Stimulated activated CD8-positive, alpha-beta memory T cell treated with anti-CD3 and anti-CD28 coated beads, Interleukin-2, amount 100 ng/mL, for 48 hours (primary cell): ENCODE measurements around the gene BSND.

Experiments used
- DNase-seq, 2 donors: peaks; one replicate each; pipeline ENCODE4 v3.0.0-alpha.2; 2020; ENCODE audit warnings: low read depth in 2 of 2

The BSND gene

DNA sequence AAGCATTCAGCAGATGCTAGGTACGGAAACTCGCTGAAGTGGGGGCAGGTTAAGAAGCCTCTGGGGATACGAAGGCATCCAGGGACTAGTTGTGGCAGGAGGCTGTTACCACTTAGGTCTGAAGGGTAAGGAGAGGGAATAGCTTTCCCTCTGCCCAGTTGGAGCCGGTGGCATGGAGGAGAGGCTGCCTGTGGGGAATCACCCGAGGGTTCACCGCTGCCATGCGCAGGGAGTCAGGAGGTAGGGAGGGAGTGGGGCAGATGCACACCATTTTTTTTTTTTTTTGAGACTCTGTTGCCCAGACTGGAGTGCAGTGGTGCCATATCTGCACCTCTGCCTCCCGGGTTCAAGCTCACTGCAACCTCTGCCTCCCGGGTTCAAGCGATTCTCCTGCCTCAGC is 46.7 kb downstream of the BSND start:
- no peak for DNase-seq

DNA sequence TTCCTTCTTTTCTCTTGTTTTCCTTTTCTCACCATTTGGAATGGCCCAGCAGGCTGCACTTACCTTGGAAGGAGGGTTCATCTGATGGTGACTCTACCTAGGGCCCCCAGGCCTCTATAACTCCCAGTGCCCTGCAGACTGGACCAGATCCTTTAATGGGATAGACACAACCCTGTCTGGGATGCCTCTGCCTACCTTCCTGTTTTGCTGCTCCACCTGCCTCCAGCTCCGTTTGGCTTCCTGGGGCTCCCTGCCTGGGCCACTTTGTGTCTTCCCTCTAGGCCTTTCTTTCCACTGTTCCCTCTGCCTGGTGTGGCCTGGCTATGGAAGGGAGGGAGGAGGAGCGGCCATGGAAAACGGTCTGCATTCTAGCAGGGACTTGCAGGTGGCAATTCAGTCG is 48.1 kb downstream of the BSND start:
- no peak for DNase-seq

GRCh38 chr1:55047611-55048010 is 48.9 kb downstream of the BSND start:
- no peak for DNase-seq

- DNase-seq, result no peak
Measured at GRCh38 chr1:55048453-55049270, 49.9 kb downstream of the BSND start.

GRCh38 chr1:55049271-55049913 is 50.7 kb downstream of the BSND start:
- DNase-seq, result no peak

- no peak for DNase-seq
Measured at GRCh38 chr1:55049914-55050278, 51.2 kb downstream of the BSND start.

- DNase-seq, result no peak
Measured at GRCh38 chr1:55050283-55050682, 51.5 kb downstream of the BSND start.

DNA sequence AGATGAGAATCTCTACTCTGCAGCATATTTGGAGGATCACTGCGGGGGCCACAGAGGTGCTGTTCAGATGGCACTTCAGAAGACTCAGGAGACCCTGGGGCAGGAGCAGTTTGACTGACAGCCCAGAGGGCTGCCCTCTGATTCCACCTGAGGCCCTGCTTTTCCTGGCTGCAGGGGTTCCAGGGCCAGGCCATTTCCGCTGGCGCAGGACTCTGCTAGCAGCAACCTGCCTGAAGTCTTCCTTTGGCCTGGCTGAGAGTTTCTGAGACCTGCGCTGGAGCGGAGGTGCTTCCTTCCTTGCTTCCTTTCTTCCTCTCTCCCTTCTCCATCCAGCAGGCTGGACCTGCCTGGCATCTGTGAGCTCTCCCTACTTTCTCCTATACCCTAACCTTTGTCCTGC is 52.4 kb downstream of the BSND start:
- DNase-seq, result no peak

GRCh38 chr1:55051621-55052020 is 52.9 kb downstream of the BSND start:
- no peak for DNase-seq

DNA sequence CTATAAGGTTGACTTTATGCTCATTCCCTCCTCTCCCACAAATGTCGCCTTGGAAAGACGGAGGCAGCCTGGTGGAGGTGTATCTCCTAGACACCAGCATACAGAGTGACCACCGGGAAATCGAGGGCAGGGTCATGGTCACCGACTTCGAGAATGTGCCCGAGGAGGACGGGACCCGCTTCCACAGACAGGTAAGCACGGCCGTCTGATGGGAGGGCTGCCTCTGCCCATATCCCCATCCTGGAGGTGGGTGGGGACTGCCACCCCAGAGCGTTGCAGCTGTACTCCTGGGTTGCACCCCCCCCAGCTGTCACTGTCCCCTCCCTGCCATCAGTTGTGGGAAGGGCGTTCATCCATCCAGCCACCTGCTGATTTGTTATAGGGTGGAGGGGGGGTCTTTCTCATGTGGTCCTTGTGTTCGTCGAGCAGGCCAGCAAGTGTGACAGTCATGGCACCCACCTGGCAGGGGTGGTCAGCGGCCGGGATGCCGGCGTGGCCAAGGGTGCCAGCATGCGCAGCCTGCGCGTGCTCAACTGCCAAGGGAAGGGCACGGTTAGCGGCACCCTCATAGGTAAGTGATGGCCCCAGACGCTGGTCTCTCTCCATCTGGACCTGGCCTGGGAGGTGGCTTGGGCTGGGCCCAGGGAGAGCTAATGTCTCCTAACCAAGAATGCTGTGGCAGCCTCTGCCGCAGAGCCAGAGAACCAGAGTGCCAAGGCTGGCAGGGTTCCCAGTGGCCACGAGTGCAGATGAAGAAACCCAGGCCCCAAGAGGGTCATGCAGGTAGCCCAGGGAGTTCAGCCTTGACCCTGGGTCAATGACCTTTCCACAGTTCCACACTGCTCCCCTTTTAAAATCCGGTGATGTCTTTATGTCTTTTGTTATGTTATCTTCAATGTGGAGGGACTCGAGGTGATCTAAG is 53.7 kb downstream of the BSND start:
- no peak for DNase-seq

GRCh38 chr1:55053265-55053954 is 54.7 kb downstream of the BSND start:
- no peak for DNase-seq

DNA sequence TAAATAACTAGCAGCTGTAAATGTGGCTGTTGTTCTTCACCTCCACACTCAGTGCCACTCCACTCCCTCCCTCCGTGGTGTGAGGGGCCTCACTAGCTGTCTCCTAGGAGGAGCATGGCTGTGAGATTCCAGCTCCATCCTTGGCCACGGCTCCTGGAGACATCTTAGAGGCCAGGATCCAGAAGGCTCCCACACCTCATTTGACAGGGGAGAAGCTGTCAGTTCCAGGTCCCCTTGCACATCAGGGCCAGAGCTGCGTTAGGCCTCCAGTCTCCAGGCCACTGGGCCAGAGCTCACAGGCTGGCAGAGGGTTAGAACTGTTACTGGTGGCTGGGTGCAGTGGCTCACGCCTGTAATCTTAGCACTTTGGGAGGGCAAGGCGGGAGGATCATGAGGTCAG is 55.7 kb downstream of the BSND start:
- DNase-seq, result no peak

DNA sequence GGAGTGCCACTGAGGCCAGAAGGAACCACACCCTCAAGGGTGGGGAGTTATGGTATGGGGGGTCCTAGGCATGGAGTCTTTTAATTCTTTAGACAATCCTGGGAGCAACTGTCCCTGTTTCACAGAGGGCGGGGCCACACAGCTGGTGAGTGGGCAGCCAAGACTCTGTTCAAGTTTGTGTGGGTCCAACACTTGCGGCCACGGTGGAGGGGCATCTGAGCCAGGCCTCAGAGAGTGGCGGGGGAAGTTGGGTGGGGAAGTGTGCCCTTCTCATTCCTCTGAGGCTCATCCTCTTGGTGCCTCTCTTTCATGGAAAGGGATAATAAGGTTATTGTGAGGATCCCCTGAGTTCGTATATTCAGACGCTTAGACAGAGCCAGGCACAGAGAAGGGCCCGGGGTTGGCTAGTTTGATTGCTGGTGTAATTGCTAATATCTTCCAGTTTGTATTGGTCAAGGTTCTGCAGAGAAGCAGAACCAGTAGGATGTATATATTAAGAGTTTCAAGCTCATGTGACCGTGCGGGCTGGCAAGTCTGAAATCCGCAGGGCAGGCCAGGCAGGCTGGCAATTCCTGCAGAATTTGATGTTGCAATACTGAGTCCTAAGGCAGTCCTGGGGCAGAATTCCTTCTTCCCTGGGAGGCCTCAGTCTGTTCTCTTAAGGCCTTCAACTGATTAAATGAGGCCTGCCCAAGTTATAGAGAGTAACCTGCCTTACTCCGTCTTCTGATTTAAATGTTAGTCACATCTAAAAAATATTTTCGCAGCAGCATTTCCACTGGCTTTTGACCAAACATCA is 56.5 kb downstream of the BSND start:
- no peak for DNase-seq

DNA sequence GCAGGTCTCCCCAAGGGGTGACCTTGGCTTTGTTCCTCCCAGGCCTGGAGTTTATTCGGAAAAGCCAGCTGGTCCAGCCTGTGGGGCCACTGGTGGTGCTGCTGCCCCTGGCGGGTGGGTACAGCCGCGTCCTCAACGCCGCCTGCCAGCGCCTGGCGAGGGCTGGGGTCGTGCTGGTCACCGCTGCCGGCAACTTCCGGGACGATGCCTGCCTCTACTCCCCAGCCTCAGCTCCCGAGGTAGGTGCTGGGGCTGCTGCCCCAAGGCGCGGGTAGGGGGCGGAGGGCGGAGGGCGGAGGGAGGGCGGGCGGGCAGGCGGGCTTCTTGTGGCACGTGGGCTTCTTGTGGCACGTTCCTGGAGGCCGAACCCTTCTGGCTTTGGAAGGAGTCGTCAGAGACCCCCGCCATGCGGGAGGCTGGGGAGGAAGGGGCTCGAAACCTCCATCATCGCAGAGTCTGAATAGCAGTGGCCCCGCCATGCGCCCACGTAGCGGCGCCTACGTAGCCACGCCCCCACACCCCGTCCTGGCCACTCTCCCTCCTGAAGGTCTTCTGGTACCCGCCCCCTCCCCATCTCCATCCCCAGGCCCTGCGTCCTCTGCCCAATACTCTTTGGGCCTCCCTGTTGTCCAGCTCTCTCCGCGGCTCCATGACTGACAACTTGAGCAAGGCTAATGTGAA is 57.4 kb downstream of the BSND start:
- DNase-seq, result no peak

DNA sequence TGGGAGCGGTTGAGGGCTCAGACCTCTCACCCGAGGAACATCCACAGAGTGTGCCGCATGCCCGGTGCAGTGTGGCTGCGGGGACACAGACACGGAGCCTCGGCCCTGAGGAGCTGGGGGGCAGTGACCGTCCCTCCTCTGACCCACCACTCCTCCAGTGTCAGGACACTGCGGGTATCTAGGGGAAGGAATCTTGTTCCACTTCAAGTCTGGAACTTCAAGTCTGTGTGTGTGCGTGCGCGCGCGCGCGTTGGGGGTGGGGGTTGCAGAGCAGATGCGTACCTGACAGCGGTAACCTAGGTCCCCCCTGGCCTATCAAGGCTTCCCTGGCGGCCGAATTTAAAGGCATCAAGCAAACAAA is 57.9 kb downstream of the BSND start:
- no peak for DNase-seq

GRCh38 chr1:55057270-55057955 is 58.7 kb downstream of the BSND start:
- no peak for DNase-seq

- no peak for DNase-seq
Measured at GRCh38 chr1:55057956-55058298, 59.2 kb downstream of the BSND start.

GRCh38 chr1:55059302-55060132 is 60.8 kb downstream of the BSND start:
- no peak for DNase-seq
